MV-4-11 (cell line): ENCODE data around the gene PROC.

Experiments
- DNase-seq: peaks from one replicate; lab custom pipeline; 2025; lab: John Stamatoyannopoulos, UW

Gene PROC

DNA sequence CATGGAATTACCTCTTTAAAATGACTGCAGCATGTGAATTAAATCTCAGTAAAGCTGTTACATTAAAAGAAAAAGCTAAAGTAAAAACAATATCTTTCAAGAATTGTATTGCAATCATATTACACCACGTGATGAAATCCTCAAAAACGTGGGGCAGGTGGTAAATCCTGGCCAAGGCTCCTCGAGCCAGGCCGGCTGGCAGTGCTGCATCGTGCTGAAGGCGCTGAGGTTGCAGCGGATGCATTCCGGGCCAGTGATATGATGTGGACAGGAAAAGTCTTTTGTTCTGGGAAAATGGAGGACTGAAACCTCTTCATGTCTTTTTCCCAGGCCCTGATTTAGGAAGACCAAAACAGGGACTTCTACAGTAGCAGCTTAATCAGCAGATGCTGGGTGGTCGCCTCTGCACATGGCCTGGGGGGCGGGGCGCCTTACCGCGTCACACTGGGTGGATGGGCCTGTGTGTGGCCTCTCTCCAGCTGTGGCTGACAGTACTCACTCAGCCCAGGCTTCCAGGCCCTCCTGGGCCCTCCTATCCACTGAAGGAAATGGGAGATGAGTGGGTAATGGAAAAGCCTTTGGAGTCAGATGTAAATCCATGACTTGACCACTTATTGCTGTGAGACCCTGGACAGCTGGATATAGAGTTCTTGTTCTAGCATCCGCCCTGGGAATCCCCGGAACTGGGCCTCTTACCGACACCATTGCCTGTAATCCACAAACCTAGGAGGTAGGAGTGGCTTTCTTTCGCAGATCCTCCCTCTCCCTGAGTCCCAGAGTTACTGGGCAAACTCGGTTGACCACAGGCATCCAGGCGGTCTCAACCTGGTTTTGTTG, 45.1 kb downstream of the PROC start:
- DNase-seq: no peak

DNA sequence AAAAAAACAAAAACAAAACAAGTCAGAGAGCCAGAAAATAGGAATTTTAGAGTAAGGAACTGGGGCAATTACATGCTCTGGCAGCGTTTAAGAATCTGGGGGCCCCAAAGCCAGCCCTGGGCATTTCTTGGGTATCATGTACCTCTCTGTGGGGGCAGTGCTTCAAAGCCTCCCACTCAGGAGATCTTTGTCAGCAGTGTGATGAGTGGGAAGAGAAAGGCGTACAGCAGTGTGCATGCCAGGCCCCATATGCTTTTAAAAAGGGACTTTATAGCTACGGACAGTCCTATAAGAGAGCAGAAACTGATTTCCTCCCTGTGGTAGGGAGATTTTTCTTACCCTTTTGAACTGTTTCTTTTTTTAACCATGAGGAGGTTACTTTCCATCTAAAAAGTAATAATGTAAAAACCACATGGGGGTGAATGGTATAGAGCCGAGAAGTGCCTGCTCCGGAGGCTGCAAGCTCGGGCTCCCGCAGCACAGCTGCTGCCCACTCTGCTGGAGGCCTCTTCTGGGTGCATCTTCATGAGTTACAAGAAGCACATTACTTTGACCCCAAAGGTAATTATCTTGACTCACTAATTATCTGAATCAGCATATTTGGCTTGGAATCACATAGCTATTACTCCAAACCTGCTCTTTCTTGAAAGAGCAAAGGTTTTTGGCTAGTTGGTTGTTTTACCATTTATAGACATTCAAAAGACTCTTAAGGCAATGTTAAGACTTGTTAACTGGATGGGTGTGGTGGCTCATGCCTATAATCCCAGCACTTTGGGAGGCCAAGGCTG, 46.4 kb downstream of the PROC start:
- no peak for DNase-seq

DNA sequence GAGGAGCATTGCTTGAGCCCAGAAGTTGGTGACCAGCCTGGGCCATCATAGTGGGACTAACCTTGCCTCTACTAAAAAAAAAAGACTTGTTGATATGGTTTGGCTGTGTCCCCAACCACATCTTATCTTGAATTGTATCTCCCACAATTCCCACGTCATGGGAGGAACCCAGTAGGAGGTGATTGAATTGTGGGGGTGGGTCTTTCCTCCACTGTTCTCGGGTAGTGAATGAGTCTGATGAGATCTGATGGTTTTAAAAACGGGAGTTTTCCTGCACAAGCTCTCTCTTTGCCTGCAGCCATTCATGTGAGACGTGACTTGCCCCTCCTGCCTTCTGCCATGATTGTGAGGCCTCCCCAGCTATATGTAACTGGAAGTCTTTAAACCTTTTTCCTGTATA, 47.0 kb downstream of the PROC start:
- DNase-seq: no peak

DNA sequence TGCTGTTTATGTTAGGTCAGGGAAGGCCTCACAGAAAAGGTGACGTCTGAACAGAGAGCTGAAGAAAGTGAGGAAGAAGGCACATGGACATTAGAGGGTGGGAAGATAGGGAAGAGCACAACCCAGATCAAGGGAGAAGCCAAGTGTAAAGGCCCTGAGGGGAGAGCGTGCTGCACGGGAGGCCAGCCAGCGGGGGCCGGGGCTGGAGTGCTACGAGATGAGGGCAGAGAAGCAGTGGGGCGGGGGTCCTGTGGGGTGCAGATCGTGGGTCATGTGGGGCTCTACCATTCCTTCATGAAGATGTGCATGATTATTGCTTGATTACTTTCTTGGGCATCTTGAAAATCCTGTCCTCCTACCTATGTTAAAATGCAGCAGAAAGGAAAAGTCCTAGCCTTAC, 50.8 kb downstream of the PROC start:
- DNase-seq: no peak

DNA sequence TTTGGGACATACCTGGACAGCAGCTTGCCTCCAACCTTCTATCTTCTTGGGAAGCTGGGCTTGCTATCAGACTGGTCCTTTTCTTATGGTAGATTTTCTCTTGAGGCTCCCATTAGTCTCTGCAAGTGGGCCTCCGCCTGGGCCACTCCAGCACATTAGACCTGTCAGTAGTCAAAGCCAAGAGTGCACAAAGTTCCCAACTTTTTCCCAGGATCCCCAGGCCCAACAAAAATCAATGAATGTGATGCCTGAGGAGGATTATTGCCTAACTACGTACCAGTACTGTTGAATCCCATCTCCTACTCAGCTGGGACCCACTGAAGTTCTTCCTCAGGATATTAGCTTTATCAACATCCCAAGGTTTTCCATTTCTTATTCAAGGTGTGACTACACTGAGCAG, 51.7 kb downstream of the PROC start:
- no peak for DNase-seq

DNA sequence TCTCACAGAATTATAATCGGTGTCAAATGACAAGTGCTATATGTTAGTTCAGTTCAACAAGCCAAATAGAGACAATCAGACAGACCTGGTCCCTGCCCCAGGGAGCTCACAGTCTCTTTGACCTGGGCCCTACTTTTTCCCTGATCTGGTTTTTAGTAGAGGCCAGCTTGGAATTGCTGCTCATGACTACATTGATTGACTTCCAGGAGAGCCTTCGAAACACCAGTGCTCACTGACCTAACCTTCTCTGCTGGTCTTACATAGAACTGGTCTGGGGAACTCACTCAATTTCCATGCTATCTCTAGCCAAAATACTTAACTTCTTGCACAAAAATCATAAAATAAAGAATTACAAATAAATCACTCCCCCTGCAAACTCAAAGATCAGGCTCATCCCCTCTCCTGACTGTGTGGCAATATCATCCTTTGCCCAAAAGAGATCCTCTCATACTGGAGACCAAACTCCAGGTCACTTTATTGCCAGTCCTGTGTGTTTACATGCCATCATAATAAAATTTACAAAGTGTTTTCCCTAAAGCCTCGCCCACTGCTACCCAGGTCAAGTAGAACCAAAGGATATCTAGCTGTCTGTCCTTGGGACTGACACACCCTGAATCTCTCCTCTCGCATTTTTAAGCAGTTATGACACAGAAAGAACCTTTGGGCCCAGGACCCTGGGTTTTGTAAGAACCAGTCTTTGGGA, 53.2 kb downstream of the PROC start:
- no peak for DNase-seq

DNA sequence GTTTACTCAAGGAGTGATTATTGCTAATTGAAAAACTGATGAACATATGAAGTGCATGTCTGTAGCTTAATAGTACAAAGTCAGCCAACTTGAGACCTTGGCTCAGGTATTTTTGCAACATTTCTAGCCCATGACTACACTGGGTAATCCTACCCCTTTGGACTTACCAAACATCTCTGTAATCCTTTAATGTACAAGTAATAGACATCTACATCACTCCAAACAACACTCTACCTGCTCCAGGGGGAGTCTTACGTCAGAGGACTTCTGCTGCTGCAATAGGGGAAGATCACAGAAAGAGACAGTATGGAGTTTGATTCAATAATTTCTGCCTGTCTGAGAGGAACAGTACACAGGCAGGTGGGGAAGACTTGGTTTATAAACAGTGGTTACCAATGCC, 54.0 kb downstream of the PROC start:
- DNase-seq: no peak

DNA sequence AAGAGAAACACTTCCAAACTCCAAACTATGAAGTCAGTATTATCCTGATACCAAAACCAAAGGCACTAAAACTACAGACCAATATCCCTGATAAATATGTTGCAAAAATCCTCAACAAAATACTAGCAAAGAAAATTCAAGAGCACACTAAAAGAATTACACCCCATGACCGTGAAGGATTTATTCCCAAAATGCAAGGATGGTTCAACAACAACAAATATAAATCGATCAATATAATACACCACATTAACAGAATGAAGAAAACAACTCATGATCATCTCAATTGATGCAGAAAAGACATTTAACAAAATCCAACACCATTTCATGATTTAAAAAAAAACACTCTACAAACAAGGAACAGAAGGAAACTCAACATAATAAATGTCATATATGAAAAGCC, 57.6 kb downstream of the PROC start:
- DNase-seq: no peak
